ENCODE results near the gene PDGFC.

GRCh38 chr4:156971165-156971675, 379 bp downstream of the PDGFC start:
- no peak for TF ChIP-seq SP1 (IDR thresholded peaks at IDR 0.05; ENCODE audit: low read depth, low read length)
- TF ChIP-seq USF2 (IDR thresholded peaks at IDR 0.05; ENCODE audit: low read length) = no peak
- no peak for TF ChIP-seq EZH2 (IDR thresholded peaks at IDR 0.05; ENCODE audit: low read depth, low read length, severe bottlenecking)
- no peak for TF ChIP-seq CTCF (IDR thresholded peaks at IDR 0.05; ENCODE audit: control extremely low read depth in 1 of 3, insufficient read depth in 1 of 3, low read depth in 1 of 3, low read length in 3 of 3)
- no peak for TF ChIP-seq POLR2A (IDR thresholded peaks at IDR 0.05; ENCODE audit: control extremely low read depth in 1 of 2, low read depth in 2 of 2, low read length in 2 of 2)
- TF ChIP-seq TCF12 (IDR thresholded peaks at IDR 0.05; ENCODE audit: low read depth, low read length) = no peak
- TF ChIP-seq ZNF274 (IDR thresholded peaks at IDR 0.05; ENCODE audit: borderline replicate concordance, extremely low read depth, low read length) = no peak
- no peak for TF ChIP-seq EGR1 (IDR thresholded peaks at IDR 0.05; ENCODE audit: borderline replicate concordance, low read depth, low read length)
- no peak for TF ChIP-seq HDAC6 (IDR thresholded peaks at IDR 0.05; ENCODE audit: low read depth, low read length)
- no peak for TF ChIP-seq POLR2AphosphoS5 (IDR thresholded peaks at IDR 0.05; ENCODE audit: low read depth, low read length)
- TF ChIP-seq NRF1 (IDR thresholded peaks at IDR 0.05; ENCODE audit: low read depth, low read length) = no peak
- no peak for TF ChIP-seq CBX5 (IDR thresholded peaks at IDR 0.05; ENCODE audit: low read depth, low read length)
- TF ChIP-seq CEBPB (IDR thresholded peaks at IDR 0.05; ENCODE audit: low read depth, low read length) = no peak
- TF ChIP-seq, protein P1, sequence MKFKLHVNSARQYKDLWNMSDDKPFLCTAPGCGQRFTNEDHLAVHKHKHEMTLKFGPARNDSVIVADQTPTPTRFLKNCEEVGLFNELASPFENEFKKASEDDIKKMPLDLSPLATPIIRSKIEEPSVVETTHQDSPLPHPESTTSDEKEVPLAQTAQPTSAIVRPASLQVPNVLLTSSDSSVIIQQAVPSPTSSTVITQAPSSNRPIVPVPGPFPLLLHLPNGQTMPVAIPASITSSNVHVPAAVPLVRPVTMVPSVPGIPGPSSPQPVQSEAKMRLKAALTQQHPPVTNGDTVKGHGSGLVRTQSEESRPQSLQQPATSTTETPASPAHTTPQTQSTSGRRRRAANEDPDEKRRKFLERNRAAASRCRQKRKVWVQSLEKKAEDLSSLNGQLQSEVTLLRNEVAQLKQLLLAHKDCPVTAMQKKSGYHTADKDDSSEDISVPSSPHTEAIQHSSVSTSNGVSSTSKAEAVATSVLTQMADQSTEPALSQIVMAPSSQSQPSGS (IDR thresholded peaks at IDR 0.05; ENCODE audit: low read length) = no peak
